Measurements from ENCODE around the gene THOC1. TPM values are rescaled to one million over a fixed set of nuclear protein-coding genes. Genes with fewer than 3 reads are reported as not detected.

THOC1 gene
- total RNA-seq, 1 donor from 2014 or later, result 241 TPM

DNA sequence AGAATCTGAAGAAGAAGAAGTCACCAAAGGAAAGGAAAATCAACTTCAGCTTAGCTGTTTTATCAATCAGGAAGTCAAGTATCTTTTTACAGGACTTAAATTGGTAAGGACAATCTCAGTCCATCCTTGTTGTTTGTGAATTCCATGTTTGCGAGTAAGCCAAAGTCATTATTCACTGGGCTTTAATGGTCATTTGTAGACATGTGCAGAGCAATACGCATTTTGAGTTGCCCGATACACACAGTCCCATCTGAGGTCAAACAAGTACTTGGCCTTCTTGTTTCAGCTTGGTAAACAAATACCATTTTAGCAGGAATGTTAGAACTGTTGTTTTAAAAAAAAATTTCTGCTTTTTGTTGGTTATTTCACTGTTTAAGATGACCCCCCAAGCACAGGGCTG, 68.6 kb downstream of the THOC1 start:
- H3K27me3 Mint-ChIP-seq (ENCODE audit: insufficient read depth, low read depth), result no peaks in the 10 kb centered on the region
- H3K27ac Mint-ChIP-seq, result no peak overlapping the region
- Histone ChIP-seq H3K27ac (no peak overlapping the region), H4K20me1 (ENCODE audit: low read depth) (no peaks in the 10 kb centered on the region), H3K36me3 (peaks cover 34% of the 10 kb centered on the region), H3K9ac (no peak overlapping the region), H3K4me3 (no peak overlapping the region), H3K79me2 (ENCODE audit: low read depth) (peaks cover 4% of the 10 kb centered on the region), H3K4me1 (no peaks in the 10 kb centered on the region), H3F3A (ENCODE audit: low read depth) (peaks cover 4% of the 10 kb centered on the region), H3K4me2 (no peak overlapping the region), H3K27me3 (no peaks in the 10 kb centered on the region), H3K9me3 (ENCODE audit: low read depth) (no peaks in the 10 kb centered on the region), H2AFZ (replicated peaks) (no peak overlapping the region)
- H3K4me3 Mint-ChIP-seq, result no peak overlapping the region
- H3K4me1 Mint-ChIP-seq, result no peaks in the 10 kb centered on the region
- H3K36me3 Mint-ChIP-seq, result peaks cover 29% of the 10 kb centered on the region
- no peak for TF ChIP-seq EZH2 (IDR thresholded peaks at IDR 0.05)
- TF ChIP-seq EZH2phosphoT487 (IDR thresholded peaks at IDR 0.05), result no peak
- TF ChIP-seq, protein P1, sequence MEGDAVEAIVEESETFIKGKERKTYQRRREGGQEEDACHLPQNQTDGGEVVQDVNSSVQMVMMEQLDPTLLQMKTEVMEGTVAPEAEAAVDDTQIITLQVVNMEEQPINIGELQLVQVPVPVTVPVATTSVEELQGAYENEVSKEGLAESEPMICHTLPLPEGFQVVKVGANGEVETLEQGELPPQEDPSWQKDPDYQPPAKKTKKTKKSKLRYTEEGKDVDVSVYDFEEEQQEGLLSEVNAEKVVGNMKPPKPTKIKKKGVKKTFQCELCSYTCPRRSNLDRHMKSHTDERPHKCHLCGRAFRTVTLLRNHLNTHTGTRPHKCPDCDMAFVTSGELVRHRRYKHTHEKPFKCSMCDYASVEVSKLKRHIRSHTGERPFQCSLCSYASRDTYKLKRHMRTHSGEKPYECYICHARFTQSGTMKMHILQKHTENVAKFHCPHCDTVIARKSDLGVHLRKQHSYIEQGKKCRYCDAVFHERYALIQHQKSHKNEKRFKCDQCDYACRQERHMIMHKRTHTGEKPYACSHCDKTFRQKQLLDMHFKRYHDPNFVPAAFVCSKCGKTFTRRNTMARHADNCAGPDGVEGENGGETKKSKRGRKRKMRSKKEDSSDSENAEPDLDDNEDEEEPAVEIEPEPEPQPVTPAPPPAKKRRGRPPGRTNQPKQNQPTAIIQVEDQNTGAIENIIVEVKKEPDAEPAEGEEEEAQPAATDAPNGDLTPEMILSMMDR (IDR thresholded peaks at IDR 0.05), result no peak
- no peaks in the 10 kb centered on the region for H3K9me3 Mint-ChIP-seq
- no peak for DNase-seq (ENCODE audit: low spot score)

DNA sequence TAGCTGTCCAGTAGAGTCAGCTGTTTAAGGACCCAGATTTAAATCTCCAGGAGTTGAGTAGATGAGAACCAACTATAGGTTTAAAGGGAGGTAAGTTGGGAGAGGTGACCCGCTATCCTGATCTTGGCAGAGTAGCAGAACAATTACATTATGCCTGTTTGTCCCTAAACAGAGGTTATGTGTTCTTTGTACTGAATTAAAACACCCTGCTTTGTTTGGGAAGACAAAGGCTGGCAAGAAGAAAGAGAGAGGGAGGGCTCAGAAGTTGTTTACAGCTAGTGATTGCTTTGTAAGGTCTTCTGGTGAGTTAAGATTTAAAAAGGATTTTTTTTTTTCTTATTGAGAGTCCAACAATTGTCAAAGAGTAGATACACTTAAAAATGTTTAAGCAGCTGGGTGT, 72.2 kb downstream of the THOC1 start:
- TF ChIP-seq EZH2phosphoT487 (IDR thresholded peaks at IDR 0.05) (no peak), EZH2 (IDR thresholded peaks at IDR 0.05) (no peak)
- TF ChIP-seq, protein P1 (IDR thresholded peaks at IDR 0.05), result no peak
- no peaks in the 10 kb centered on the region for H3K9me3 Mint-ChIP-seq
- H3K27ac Mint-ChIP-seq, result no peak overlapping the region
- peak; percentile 21 for DNase-seq (ENCODE audit: low spot score)
- no peak overlapping the region for H3K4me2 ChIP-seq
- peaks cover 21% of the 10 kb centered on the region for H3K36me3 ChIP-seq
- H3K36me3 Mint-ChIP-seq, result peaks cover 23% of the 10 kb centered on the region
- no peaks in the 10 kb centered on the region for H3K9me3 ChIP-seq (ENCODE audit: low read depth)
- H2AFZ ChIP-seq (replicated peaks), result no peak overlapping the region
- H3K4me3 Mint-ChIP-seq, result no peak overlapping the region
- peaks cover 16% of the 10 kb centered on the region for H3K79me2 ChIP-seq (ENCODE audit: low read depth)
- H3K27me3 ChIP-seq, result no peaks in the 10 kb centered on the region
- peaks cover 12% of the 10 kb centered on the region for H4K20me1 ChIP-seq (ENCODE audit: low read depth)
- H3K4me3 ChIP-seq, result no peak overlapping the region
- H3K4me1 Mint-ChIP-seq, result no peaks in the 10 kb centered on the region
- peaks cover 4% of the 10 kb centered on the region for H3F3A ChIP-seq (ENCODE audit: low read depth)
- H3K9ac ChIP-seq, result no peak overlapping the region
- peak overlapping the region; percentile 19 for H3K27ac ChIP-seq
- no peaks in the 10 kb centered on the region for H3K27me3 Mint-ChIP-seq (ENCODE audit: insufficient read depth, low read depth)
- H3K4me1 ChIP-seq, result no peaks in the 10 kb centered on the region

DNA sequence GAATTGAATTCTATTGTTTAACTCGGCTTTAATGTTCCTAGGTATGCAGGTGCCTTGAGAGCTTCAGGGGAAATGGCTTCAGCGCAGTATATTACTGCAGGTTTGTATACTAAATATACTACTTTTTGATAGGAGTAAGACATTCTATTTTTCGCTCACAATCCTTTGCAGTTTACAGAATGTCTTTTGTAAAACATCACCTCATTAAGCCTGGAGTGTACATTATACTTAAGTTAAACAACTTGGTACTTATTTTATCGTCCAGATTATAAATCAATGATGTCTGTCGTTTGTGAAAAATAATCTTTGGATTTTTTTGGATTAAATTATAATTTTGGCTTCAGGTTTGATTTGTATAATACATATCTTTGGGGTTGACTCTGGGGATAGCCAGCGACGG, 75.0 kb downstream of the THOC1 start:
- Histone ChIP-seq H3F3A (ENCODE audit: low read depth) (peaks cover 4% of the 10 kb centered on the region), H3K4me1 (no peaks in the 10 kb centered on the region), H3K9me3 (ENCODE audit: low read depth) (no peaks in the 10 kb centered on the region), H3K79me2 (ENCODE audit: low read depth) (peaks cover 43% of the 10 kb centered on the region), H3K36me3 (peaks cover 7% of the 10 kb centered on the region), H3K27ac (no peak overlapping the region), H2AFZ (replicated peaks) (no peak overlapping the region), H3K9ac (no peak overlapping the region), H3K4me2 (no peak overlapping the region), H3K4me3 (no peak overlapping the region), H3K27me3 (no peaks in the 10 kb centered on the region), H4K20me1 (ENCODE audit: low read depth) (peaks cover 18% of the 10 kb centered on the region)
- peaks cover 17% of the 10 kb centered on the region for H3K36me3 Mint-ChIP-seq
- no peaks in the 10 kb centered on the region for H3K9me3 Mint-ChIP-seq
- no peaks in the 10 kb centered on the region for H3K27me3 Mint-ChIP-seq (ENCODE audit: insufficient read depth, low read depth)
- H3K4me3 Mint-ChIP-seq, result no peak overlapping the region
- TF ChIP-seq EZH2 (IDR thresholded peaks at IDR 0.05) (no peak), EZH2phosphoT487 (IDR thresholded peaks at IDR 0.05) (no peak)
- TF ChIP-seq, protein P1 (IDR thresholded peaks at IDR 0.05), result no peak
- DNase-seq (ENCODE audit: low spot score), result no peak
- no peaks in the 10 kb centered on the region for H3K4me1 Mint-ChIP-seq
- H3K27ac Mint-ChIP-seq, result no peak overlapping the region
